Endothelial cell of umbilical vein (primary cell): Measurements from ENCODE around the gene SPATA6L. TPM values are rescaled to one million over a fixed set of nuclear protein-coding genes. Genes with fewer than 3 reads are reported as not detected.

Experiments
- BruUV-seq: library from RNA; stranded (reverse); fragments of 400-500 nt; replicated peaks from 2 replicates; lab custom pipeline; 2021; lab: Mats Ljungman, UMichigan
- CTCF ChIA-PET: fragments of 300-600, 350-600 bp; sonication (Branson Sonifier 250); formaldehyde crosslinking; loops from one replicate; lab custom pipeline; 2021; ENCODE audit warnings: antibody characterized with exemption, inconsistent platforms; lab: Charles Lee
- POLR2A ChIA-PET: fragments of 300-600, 350-600 bp; sonication (Branson Sonifier 250); formaldehyde crosslinking; loops from one replicate; lab custom pipeline; 2021; ENCODE audit warnings: antibody characterized with exemption, inconsistent platforms; lab: Charles Lee
- DNase-seq: peaks from one replicate; pipeline ENCODE4 v3.0.0-alpha.2; 2011; ENCODE audit warnings: low read depth, low spot score
- FAIRE-seq: peaks from 2 replicates; lab custom pipeline; 2011; peaks lifted over from hg19 to GRCh38; lab: Jason Lieb, UNC
- H2AFZ ChIP-seq: 2 replicates; pipeline ENCODE4 v1.6.0; 2012; ENCODE audit warnings: low read depth, low read length, control low read depth, inconsistent platforms
- H3K27ac ChIP-seq: 2 replicates; pipeline ENCODE4 v1.5.1; 2011; ENCODE audit warnings: low read depth, mild to moderate bottlenecking, control low read depth, low read length, moderate library complexity; ENCODE audit not compliant: insufficient read depth
- H3K27me3 ChIP-seq, 2 experiments: 2 replicates each; pipeline versions ENCODE4 v1.6.0 to v1.6.1; 2011; ENCODE audit warnings: low read length in 2 of 2, mixed read lengths in 1 of 2; ENCODE audit not compliant: control insufficient read depth in 2 of 2, insufficient read depth in 2 of 2
- H3K36me3 ChIP-seq, 2 experiments: 2 replicates in 1 of 2; 3 replicates in 1 of 2; pipeline ENCODE4 v1.5.1; 2011; ENCODE audit warnings: low read length in 2 of 2, mild to moderate bottlenecking in 1 of 2, moderate library complexity in 1 of 2; ENCODE audit not compliant: control insufficient read depth in 2 of 2, insufficient read depth in 2 of 2; ENCODE audit errors: extremely low read depth in 1 of 2
- H3K4me1 ChIP-seq: 3 replicates; pipeline ENCODE4 v1.5.1; 2011; ENCODE audit warnings: mild to moderate bottlenecking, low read length; ENCODE audit not compliant: control insufficient read depth, insufficient read depth; ENCODE audit errors: extremely low read depth
- H3K4me2 ChIP-seq: 2 replicates; pipeline ENCODE4 v1.6.1; 2011; ENCODE audit warnings: low read length, control low read depth, mixed read lengths; ENCODE audit not compliant: insufficient read depth
- H3K4me3 ChIP-seq, 3 experiments: fragments of 200-600 bp in 1 of 3; sonication (generic), shearing (Covaris generic) in 1 of 3; replicated peaks in 1 of 3; 2 replicates each; pipeline ENCODE4 v1.5.1; 2011 to 2016; ENCODE audit warnings: control low read depth in 3 of 3, low read length in 3 of 3, mild to moderate bottlenecking in 2 of 3, inconsistent platforms in 1 of 3, low read depth in 1 of 3, moderate library complexity in 1 of 3; ENCODE audit not compliant: insufficient read depth in 1 of 3
- H3K79me2 ChIP-seq: 2 replicates; pipeline ENCODE4 v1.6.0; 2012; ENCODE audit warnings: low read length, inconsistent platforms; ENCODE audit not compliant: control insufficient read depth, insufficient read depth
- H3K9ac ChIP-seq: replicated peaks from 2 replicates; pipeline ENCODE3; 2011; ENCODE audit warnings: low read length, control low read depth; ENCODE audit not compliant: insufficient read depth; ENCODE audit errors: extremely low read depth
- H3K9me1 ChIP-seq: replicated peaks from 3 replicates; pipeline ENCODE4 v1.6.0; 2011; ENCODE audit warnings: mild to moderate bottlenecking, low read length; ENCODE audit not compliant: control insufficient read depth, insufficient read depth; ENCODE audit errors: extremely low read depth
- H3K9me3 ChIP-seq: replicated peaks from 2 replicates; pipeline ENCODE4 v1.5.1; 2012; ENCODE audit warnings: low read length, inconsistent platforms; ENCODE audit not compliant: control insufficient read depth, insufficient read depth
- H4K20me1 ChIP-seq: replicated peaks from 2 replicates; pipeline ENCODE3; 2011; ENCODE audit warnings: mild to moderate bottlenecking, low read length; ENCODE audit not compliant: control insufficient read depth, insufficient read depth; ENCODE audit errors: extremely low read depth
- EZH2 ChIP-seq: IDR thresholded peaks from 2 replicates; pipeline ENCODE4 v1.6.1; 2012; ENCODE audit warnings: borderline replicate concordance, low read depth, mild to moderate bottlenecking, moderate library complexity, low read length, inconsistent platforms; ENCODE audit not compliant: severe bottlenecking
- FOS ChIP-seq: IDR thresholded peaks from 2 replicates; pipeline ENCODE4 v1.6.1; 2011; ENCODE audit warnings: mild to moderate bottlenecking, low read length, moderate library complexity, borderline replicate concordance; ENCODE audit not compliant: insufficient read depth
- GATA2 ChIP-seq: IDR thresholded peaks from 2 replicates; pipeline ENCODE4 v1.7.0; 2011; ENCODE audit warnings: low read depth, mild to moderate bottlenecking, moderate library complexity, mixed read lengths, low read length; ENCODE audit not compliant: insufficient read length, insufficient read depth
- JUN ChIP-seq: IDR thresholded peaks from 2 replicates; pipeline ENCODE4 v1.6.1; 2011; ENCODE audit warnings: borderline replicate concordance, low read depth; ENCODE audit not compliant: insufficient read length, insufficient read depth
- MYC ChIP-seq: IDR thresholded peaks from one replicate; pipeline ENCODE4 v1.6.1; 2011; ENCODE audit warnings: mild to moderate bottlenecking, low read depth, low read length
- POLR2A ChIP-seq: IDR thresholded peaks from 2 replicates; pipeline ENCODE4 v1.6.1; 2012; ENCODE audit warnings: low read depth, mild to moderate bottlenecking, control low read depth, low read length
- POLR2AphosphoS5 ChIP-seq: IDR thresholded peaks from 2 replicates; pipeline ENCODE4 v1.6.1; 2012; ENCODE audit warnings: low read depth, mild to moderate bottlenecking, control low read depth, low read length, moderate library complexity; ENCODE audit not compliant: insufficient read depth
- dilution Hi-C: fragments of 300-500 bp; cut with MboI; formaldehyde crosslinking; loops from one replicate; pipeline ENCODE4 v1.15.0; 2019; ENCODE audit warnings: low sequenced_read_pairs; ENCODE audit not compliant: extremely low pct_ligation_motif_present
- intact Hi-C: fragments of 100-400 bp; cut with micrococcal nuclease; formaldehyde crosslinking; loops from one replicate; pipeline ENCODE4 v1.10.0; 2022
- polyA plus RNA-seq, 4 experiments: library from polyadenylated mRNA; depleted of rRNA in 3 of 4; stranded (reverse) in 3 of 4; unstranded in 1 of 4; fragments of >200 nt; gene quantifications; 2 replicates each; pipeline versions ENCODE4 v1.2.1 to v1.2.3, GENCODE V29; 2011 to 2012; ENCODE audit warnings: missing spikeins in 1 of 4
- total RNA-seq: library from RNA; stranded (reverse); gene quantifications from 2 replicates; pipeline ENCODE4 v1.2.3, GENCODE V29; 2021
- TF ChIP-seq, protein P1 (sequence below): IDR thresholded peaks from 2 replicates; pipeline ENCODE4 v1.6.1; 2011; ENCODE audit not compliant: insufficient read depth, insufficient read length
- TF ChIP-seq, protein P2 (sequence below), 2 donors: IDR thresholded peaks; 1 replicate in 1 of 2; 2 replicates in 1 of 2; pipeline ENCODE4 v1.5.1; 2011; ENCODE audit warnings: low read length in 2 of 2, mild to moderate bottlenecking in 2 of 2, moderate library complexity in 2 of 2, control low read depth in 1 of 2, inconsistent platforms in 1 of 2, low read depth in 1 of 2; ENCODE audit not compliant: insufficient read depth in 1 of 2; ENCODE audit errors: extremely low read depth in 1 of 2

SPATA6L gene
- total and polyA plus RNA-seq, 2 donors (not counting 3 experiments of a cell fraction or from before 2014, with no cell fraction given) = 0.40 to 1.5 TPM

DNA sequence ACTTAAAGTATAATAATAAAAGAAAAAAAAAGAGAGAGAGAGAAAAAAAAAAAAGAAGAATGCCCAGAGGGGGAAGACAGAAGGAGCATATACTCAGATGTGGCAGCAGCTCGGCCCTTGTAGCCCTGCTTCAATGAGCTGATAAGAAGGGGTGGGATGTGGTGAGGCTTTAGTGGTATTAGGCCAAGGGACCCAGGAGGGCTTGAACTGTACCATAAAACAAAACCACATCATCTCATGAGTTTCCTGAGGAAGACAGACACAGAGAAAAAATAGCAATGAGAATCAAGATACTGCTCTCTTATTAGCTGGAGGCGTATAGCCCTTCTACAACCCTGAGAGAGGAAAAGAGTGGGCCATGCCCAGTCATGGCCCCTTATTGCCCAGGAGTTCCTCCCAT lies 103.2 kb downstream of the SPATA6L start:
- Histone ChIP-seq H3K9ac (no peak overlapping the region), H3K9me1 (no peaks in the 10 kb centered on the region), H3K79me2 (no peaks in the 10 kb centered on the region), H4K20me1 (no peaks in the 10 kb centered on the region), H3K4me3 (no peak overlapping the region), H3K4me2 (no peak overlapping the region), H3K27me3 (no peaks in the 10 kb centered on the region), H3K27ac (no peak overlapping the region), H3K4me1 (peaks cover 8% of the 10 kb centered on the region), H3K9me3 (no peaks in the 10 kb centered on the region), H3K36me3 (no peaks in the 10 kb centered on the region), H2AFZ (no peak overlapping the region)
- ChIA-PET POLR2A (no interaction called here), CTCF (no interaction called here)
- no TSS peak for BruUV-seq
- dilution Hi-C loops = no loop called here
- FAIRE-seq = no peak
- intact Hi-C loops = no loop called here
- TF ChIP-seq FOS = no peak
- no peak for TF ChIP-seq JUN
- TF ChIP-seq, protein P1, sequence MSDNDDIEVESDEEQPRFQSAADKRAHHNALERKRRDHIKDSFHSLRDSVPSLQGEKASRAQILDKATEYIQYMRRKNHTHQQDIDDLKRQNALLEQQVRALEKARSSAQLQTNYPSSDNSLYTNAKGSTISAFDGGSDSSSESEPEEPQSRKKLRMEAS = no peak
- no peak for TF ChIP-seq POLR2A
- no peak for TF ChIP-seq EZH2
- no peak for TF ChIP-seq POLR2AphosphoS5
- no peak for DNase-seq

DNA sequence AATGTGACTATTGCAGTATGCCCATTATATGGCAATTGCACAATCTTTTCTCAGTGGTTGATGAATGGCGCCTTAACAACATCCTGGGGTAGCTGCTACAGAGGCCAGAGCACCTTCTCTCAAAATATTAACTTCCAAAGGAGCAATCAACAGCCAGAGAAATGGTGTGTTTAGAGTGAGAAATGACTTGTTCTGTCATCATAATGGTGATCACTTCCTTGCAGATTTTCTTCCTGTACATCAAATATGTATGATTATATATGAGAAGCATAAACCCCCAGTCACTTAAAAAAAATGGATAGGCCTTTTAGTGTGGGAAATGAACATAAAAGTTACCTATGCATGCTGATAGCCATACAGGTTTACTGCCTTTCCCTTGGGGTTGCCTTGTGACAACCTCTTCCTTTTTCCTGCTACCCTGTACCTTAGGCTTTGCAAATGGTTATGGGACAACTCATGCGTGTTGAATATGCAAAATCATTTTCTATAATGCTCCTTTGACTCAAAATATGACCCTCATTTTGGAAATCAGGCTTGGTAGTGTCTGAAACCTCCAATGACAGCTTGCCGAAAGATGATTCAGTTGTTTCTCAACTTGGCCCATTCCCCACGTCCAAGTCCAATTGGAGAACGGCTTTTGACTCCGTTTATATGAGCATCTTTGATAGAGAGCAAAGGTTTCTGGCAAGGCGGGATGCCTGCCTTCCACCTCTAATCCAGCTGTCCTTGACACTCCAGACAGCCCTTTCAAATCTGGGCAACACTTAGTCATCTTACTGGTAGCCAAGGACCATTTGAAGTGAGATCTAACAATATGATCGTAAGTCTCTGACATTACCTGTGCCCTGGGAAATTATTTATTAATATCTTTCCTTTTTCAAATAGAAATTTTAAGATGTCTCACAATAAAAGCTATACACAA lies 106.8 kb downstream of the SPATA6L start:
- intact Hi-C loops (loop anchor here (5.0 to 10.0 kb wide), 2 partner anchors 83 to 265 kb away; no protein-coding TSS in a partner anchor), dilution Hi-C loops (no loop called here)
- CTCF ChIA-PET = interaction anchor here (0.6 to 1.4 kb wide), 5 partner anchors 9 to 81 kb away, joined by 3 to 7 read pairs (median 3); no protein-coding TSS in a partner anchor
- Histone ChIP-seq H3K27ac (no peak overlapping the region), H3K4me2 (no peak overlapping the region), H3K4me3 (no peak overlapping the region), H3K9ac (no peak overlapping the region), H2AFZ (no peak overlapping the region), H3K79me2 (no peaks in the 10 kb centered on the region), H3K4me1 (peaks cover 12% of the 10 kb centered on the region), H4K20me1 (no peaks in the 10 kb centered on the region), H3K36me3 (no peaks in the 10 kb centered on the region), H3K9me3 (no peaks in the 10 kb centered on the region), H3K9me1 (no peaks in the 10 kb centered on the region), H3K27me3 (no peaks in the 10 kb centered on the region)
- FAIRE-seq (no peak), DNase-seq (no peak)
- TF ChIP-seq FOS (no peak), EZH2 (no peak), POLR2AphosphoS5 (no peak), JUN (no peak), POLR2A (no peak), MYC (no peak), GATA2 (no peak)
- TF ChIP-seq, protein P1 = no peak
- TF ChIP-seq, protein P2, sequence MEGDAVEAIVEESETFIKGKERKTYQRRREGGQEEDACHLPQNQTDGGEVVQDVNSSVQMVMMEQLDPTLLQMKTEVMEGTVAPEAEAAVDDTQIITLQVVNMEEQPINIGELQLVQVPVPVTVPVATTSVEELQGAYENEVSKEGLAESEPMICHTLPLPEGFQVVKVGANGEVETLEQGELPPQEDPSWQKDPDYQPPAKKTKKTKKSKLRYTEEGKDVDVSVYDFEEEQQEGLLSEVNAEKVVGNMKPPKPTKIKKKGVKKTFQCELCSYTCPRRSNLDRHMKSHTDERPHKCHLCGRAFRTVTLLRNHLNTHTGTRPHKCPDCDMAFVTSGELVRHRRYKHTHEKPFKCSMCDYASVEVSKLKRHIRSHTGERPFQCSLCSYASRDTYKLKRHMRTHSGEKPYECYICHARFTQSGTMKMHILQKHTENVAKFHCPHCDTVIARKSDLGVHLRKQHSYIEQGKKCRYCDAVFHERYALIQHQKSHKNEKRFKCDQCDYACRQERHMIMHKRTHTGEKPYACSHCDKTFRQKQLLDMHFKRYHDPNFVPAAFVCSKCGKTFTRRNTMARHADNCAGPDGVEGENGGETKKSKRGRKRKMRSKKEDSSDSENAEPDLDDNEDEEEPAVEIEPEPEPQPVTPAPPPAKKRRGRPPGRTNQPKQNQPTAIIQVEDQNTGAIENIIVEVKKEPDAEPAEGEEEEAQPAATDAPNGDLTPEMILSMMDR (IDR thresholded peaks at IDR 0.05; ENCODE audit: extremely low read depth in 1 of 2, insufficient read depth in 1 of 2, low read depth in 1 of 2, low read length in 2 of 2) = no peak
- POLR2A ChIA-PET = no interaction called here
- no TSS peak for BruUV-seq
